ENCODE measurements around the gene SHOC1. TPM values are rescaled to one million over a fixed set of nuclear protein-coding genes. Genes with fewer than 3 reads are reported as not detected.
A peak's percentile ranks its signal among the peaks of the same experiment; 100 is the strongest.

SHOC1 gene
- total RNA-seq, 1 donor from 2014 or later, result not detected

DNA sequence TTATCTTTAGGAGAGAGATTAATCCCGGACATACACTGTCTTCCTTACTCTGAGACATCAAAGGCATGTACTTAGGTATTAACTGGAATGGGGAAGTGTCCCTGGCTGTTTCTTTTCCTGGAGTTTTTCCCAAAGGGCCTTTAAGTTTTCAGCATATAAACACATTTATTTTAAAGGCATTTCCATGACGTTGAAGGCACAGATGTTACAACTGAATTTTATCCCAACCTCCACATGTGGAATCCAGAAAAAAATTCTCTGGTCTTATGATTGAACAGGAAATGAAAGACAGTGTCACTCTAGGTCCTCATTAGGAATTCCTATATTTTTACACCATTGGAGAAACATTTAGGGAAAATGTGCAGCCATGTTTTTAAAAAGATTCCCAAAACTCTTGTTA, 41.6 kb upstream of the SHOC1 start:
- H3K4me3 ChIP-seq (ENCODE audit: low read depth, low read length), result no peak overlapping the region
- DNase-seq (ENCODE audit: low read depth), result no peak
- TF ChIP-seq, protein P1, sequence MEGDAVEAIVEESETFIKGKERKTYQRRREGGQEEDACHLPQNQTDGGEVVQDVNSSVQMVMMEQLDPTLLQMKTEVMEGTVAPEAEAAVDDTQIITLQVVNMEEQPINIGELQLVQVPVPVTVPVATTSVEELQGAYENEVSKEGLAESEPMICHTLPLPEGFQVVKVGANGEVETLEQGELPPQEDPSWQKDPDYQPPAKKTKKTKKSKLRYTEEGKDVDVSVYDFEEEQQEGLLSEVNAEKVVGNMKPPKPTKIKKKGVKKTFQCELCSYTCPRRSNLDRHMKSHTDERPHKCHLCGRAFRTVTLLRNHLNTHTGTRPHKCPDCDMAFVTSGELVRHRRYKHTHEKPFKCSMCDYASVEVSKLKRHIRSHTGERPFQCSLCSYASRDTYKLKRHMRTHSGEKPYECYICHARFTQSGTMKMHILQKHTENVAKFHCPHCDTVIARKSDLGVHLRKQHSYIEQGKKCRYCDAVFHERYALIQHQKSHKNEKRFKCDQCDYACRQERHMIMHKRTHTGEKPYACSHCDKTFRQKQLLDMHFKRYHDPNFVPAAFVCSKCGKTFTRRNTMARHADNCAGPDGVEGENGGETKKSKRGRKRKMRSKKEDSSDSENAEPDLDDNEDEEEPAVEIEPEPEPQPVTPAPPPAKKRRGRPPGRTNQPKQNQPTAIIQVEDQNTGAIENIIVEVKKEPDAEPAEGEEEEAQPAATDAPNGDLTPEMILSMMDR (conservative IDR thresholded peaks at IDR 0.05; ENCODE audit: low read depth, low read length), result no peak

DNA sequence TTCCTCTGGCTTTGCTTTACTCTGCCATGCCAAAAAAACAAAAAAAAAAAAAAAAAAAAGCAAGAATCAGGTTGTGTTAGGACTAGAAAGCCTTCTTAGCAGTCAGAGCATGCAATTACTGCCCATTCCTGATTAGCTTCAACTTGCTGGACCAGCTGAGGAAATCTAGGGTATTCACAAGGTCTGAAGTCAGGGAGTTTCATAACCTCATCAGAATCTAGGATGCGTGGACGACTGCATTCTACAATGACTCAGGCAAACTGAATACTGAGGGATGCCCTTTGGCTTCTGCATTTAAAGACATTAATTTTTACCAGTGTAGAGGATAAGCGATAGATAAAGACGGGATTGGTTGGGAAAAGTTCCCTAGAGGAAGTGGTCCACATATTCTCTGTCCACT, 39.2 kb upstream of the SHOC1 start:
- H3K4me3 ChIP-seq (ENCODE audit: low read depth, low read length), result no peak overlapping the region
- TF ChIP-seq, protein P1 (conservative IDR thresholded peaks at IDR 0.05; ENCODE audit: low read depth, low read length), result no peak
- DNase-seq (ENCODE audit: low read depth), result peak; percentile 55

DNA sequence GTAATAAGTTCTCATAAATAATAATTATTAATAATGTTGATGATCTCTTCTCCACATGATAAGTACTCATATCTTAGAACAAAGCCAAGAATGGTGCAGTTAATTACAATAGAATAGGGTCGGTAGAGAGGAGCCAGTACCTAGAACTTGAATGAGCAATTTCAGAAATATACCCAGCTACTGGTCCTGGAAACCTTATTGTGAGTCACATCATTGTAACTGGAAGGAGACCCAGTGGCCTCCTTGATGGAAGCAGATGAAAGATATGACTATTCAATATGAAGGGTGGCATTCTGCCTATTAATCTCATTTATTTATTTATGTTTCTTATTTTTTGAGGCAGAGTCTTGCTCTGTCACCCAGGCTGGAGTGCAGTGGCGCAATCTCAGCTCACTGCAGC, 37.7 kb upstream of the SHOC1 start:
- no peak overlapping the region for H3K4me3 ChIP-seq (ENCODE audit: low read depth, low read length)

DNA sequence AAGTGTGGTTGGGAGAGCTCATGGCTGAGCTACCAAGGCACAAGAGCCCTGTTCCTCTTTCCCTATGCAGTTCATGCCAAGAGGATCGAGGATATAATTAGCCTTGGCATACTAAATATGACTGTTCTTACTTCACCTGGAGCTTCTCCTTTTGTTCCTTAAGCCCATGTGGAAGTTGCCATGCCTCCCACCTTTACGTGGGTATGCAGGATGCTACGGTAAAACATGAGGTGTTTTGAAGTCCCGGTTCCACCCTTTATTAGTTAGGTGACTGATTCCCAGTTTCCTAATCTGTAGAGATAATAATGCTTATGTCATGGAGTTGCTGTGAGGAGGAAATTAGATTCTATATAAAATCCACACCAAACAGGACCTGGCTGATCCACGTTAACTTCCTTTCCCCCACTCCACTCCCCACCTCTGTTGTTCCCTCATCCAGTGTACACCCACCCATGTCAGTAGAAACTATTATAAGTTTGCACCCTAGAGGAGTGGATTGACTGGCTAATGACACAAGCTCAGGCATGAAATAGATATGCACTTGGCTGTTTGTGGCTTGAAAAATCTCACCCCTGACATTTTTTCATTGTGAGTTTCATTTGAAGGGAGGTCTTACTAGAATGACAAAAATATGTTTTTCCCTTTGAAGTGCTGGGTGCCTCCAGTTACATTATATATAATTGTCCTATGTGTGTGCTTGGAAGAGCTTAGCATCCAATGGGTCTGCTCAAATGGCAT, 36.8 kb upstream of the SHOC1 start:
- no peak for DNase-seq (ENCODE audit: low read depth)
- TF ChIP-seq, protein P1 (conservative IDR thresholded peaks at IDR 0.05; ENCODE audit: low read depth, low read length), result no peak
- H3K4me3 ChIP-seq (ENCODE audit: low read depth, low read length), result no peak overlapping the region

More for the DNA sequence above, 37.7 kb upstream of the SHOC1 start:
- TF ChIP-seq, protein P1 (conservative IDR thresholded peaks at IDR 0.05; ENCODE audit: low read depth, low read length), result no peak
- DNase-seq (ENCODE audit: low read depth), result no peak

DNA sequence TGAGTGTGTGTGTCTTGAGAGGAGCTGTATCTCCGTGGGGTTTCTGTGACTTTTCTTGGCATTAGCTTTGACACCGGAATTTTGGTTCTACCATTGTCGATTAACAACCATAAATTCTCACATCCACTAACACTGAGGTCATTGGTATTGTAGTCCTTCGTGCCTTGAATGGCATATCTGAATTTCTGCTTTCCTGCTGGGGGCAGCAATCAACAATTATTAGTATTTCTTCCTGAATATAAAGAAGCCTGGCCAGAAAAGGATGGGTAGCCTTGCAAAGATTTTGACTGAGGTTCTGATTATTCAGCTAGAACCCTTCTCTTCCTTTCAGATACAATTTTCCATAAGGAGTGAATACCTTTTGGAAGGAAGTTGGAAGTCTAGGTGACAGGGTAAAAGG, 33.5 kb upstream of the SHOC1 start:
- no peak overlapping the region for H3K4me3 ChIP-seq (ENCODE audit: low read depth, low read length)
- no peak for DNase-seq (ENCODE audit: low read depth)
- TF ChIP-seq, protein P1 (conservative IDR thresholded peaks at IDR 0.05; ENCODE audit: low read depth, low read length), result peak; percentile 39

DNA sequence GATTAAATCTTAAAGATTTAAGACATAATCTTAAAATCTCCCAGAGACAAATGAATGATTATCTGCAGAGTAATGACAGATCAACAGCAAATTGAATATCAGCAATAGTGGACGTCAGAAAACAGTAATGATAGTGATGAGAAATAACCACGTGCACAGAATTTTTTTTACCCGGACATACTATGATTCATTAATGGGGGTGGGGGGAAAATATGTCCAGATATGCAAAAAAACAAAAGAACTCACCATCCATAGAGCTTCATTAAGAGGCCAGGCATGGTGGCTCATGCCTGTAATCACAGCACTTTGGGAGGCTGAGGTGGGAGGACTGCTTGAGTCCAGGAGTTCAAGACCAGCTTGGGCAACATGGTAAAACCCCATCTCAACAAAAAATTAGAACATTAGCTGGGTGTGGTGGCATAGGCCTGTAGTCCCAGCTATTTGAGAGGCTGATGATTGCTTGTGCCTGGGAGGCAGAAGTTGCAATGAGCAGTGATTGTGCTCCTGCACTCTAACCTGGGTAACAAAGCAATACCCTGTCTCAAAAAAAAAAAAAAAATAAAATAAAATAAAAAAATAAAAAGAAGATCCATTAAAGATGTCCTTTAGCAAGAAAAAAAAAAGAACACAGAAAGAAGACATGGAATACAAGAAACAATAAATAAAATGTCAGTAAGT, 30.9 kb upstream of the SHOC1 start:
- DNase-seq (ENCODE audit: low read depth), result no peak
- no peak overlapping the region for H3K4me3 ChIP-seq (ENCODE audit: low read depth, low read length)
- TF ChIP-seq, protein P1 (conservative IDR thresholded peaks at IDR 0.05; ENCODE audit: low read depth, low read length), result no peak

All from epithelial cell of proximal tubule (primary cell).